ENCODE results near the gene GUCD1.

Gene GUCD1

DNA sequence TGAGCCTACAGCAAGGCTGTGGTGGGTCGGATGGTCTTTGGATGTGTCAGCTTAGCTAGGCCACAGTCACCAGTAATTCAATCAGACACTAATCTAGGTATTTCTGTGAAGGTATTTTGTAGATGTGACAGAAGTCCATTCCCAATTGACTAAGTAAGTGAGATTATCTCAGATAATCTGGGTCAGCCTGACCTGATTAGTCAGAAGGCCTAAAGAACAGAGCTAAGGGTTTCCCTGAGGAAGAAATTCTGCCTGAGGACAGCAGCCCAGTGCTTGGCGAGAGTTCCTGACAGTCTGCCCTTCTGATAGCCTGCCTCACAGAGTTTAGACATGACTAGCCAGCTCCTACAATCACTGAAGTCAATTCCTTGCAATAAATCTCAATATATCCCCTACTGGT is 28.7 kb downstream of the GUCD1 start:
- no peaks in the 10 kb centered on the region for H3K27me3 ChIP-seq (ENCODE audit: control insufficient read depth, insufficient read depth, low read length)
- peaks cover 5% of the 10 kb centered on the region for H3K4me1 ChIP-seq (ENCODE audit: control insufficient read depth, insufficient read depth, low read length)
- H3K9ac ChIP-seq (ENCODE audit: low read length), result no peak overlapping the region
- no peak overlapping the region for H3K27ac ChIP-seq (ENCODE audit: low read depth, low read length)
- no peaks in the 10 kb centered on the region for H3K36me3 ChIP-seq (ENCODE audit: control insufficient read depth, insufficient read depth, low read length)
- no peak overlapping the region for H3K4me3 ChIP-seq (ENCODE audit: low read length)

GRCh38 chr22:24525416-24526037 is 29.4 kb downstream of the GUCD1 start:
- Histone ChIP-seq H3K9ac (ENCODE audit: low read length) (no peak overlapping the region), H3K36me3 (ENCODE audit: control insufficient read depth, insufficient read depth, low read length) (no peaks in the 10 kb centered on the region), H3K27ac (ENCODE audit: low read depth, low read length) (no peak overlapping the region), H3K4me1 (ENCODE audit: control insufficient read depth, insufficient read depth, low read length) (peaks cover 5% of the 10 kb centered on the region), H3K4me3 (ENCODE audit: low read length) (no peak overlapping the region), H3K27me3 (ENCODE audit: control insufficient read depth, insufficient read depth, low read length) (no peaks in the 10 kb centered on the region)

- no peak overlapping the region for H3K9ac ChIP-seq (ENCODE audit: low read length)
- peaks cover 5% of the 10 kb centered on the region for H3K4me1 ChIP-seq (ENCODE audit: control insufficient read depth, insufficient read depth, low read length)
- H3K27me3 ChIP-seq (ENCODE audit: control insufficient read depth, insufficient read depth, low read length), result no peaks in the 10 kb centered on the region
- H3K4me3 ChIP-seq (ENCODE audit: low read length), result no peak overlapping the region
- no peaks in the 10 kb centered on the region for H3K36me3 ChIP-seq (ENCODE audit: control insufficient read depth, insufficient read depth, low read length)
- H3K27ac ChIP-seq (ENCODE audit: low read depth, low read length), result no peak overlapping the region
These were observed 31.1 kb downstream of the GUCD1 start for GRCh38 chr22:24523873-24524272.

GRCh38 chr22:24521791-24522245 is 33.1 kb downstream of the GUCD1 start:
- H3K4me3 ChIP-seq (ENCODE audit: low read length), result no peak overlapping the region
- no peak overlapping the region for H3K27ac ChIP-seq (ENCODE audit: low read depth, low read length)
- H3K4me1 ChIP-seq (ENCODE audit: control insufficient read depth, insufficient read depth, low read length), result peaks cover 5% of the 10 kb centered on the region
- H3K36me3 ChIP-seq (ENCODE audit: control insufficient read depth, insufficient read depth, low read length), result no peaks in the 10 kb centered on the region
- H3K9ac ChIP-seq (ENCODE audit: low read length), result no peak overlapping the region
- H3K27me3 ChIP-seq (ENCODE audit: control insufficient read depth, insufficient read depth, low read length), result no peaks in the 10 kb centered on the region

DNA sequence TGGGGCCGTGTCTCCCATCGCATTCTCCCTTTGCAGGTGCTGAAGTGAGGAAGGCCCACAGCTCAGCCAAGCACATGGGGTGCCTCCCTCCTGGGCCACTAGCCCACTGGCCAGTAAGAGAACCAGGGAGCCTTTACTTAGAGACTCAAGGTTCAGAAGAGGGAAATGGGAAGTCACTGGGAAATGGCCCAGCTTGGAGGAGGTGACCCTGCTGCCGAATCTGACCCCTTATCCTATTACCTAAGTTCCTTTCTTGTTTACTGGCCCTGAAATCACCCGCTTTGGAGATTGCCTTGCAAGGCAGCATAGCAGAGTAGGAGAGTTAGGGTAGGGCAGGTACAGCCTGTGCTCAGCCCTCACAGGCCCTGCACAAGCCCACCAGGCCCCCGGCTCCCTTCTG is 35.4 kb downstream of the GUCD1 start:
- Histone ChIP-seq H3K4me3 (ENCODE audit: low read length) (no peak overlapping the region), H3K36me3 (ENCODE audit: control insufficient read depth, insufficient read depth, low read length) (no peaks in the 10 kb centered on the region), H3K4me1 (ENCODE audit: control insufficient read depth, insufficient read depth, low read length) (peaks cover 2% of the 10 kb centered on the region), H3K9ac (ENCODE audit: low read length) (no peak overlapping the region), H3K27me3 (ENCODE audit: control insufficient read depth, insufficient read depth, low read length) (no peaks in the 10 kb centered on the region), H3K27ac (ENCODE audit: low read depth, low read length) (no peak overlapping the region)

- Histone ChIP-seq H3K27ac (ENCODE audit: low read depth, low read length) (no peak overlapping the region), H3K27me3 (ENCODE audit: control insufficient read depth, insufficient read depth, low read length) (no peaks in the 10 kb centered on the region), H3K4me3 (ENCODE audit: low read length) (no peak overlapping the region), H3K4me1 (ENCODE audit: control insufficient read depth, insufficient read depth, low read length) (peaks cover 2% of the 10 kb centered on the region), H3K9ac (ENCODE audit: low read length) (no peak overlapping the region), H3K36me3 (ENCODE audit: control insufficient read depth, insufficient read depth, low read length) (no peaks in the 10 kb centered on the region)
These were observed 36.0 kb downstream of the GUCD1 start for GRCh38 chr22:24518771-24519485.

DNA sequence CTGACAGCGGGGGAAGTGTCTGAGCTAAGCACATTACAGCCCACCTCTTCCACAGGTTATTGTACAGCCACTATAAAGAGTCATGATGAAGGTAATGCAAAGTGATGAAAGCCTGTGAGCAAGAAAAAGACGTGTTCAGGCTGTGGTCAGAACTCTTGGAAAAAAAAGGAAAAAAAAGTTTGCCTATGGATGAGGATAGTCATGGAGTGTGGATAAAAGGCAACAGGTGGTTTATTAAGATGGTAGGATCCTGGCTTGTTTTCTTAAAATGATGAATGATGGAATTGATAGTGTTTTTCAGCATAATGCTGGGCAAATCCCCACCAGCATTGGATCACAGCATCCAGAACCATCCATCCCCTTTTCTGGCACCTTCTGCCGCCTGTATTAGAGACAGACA is 36.7 kb downstream of the GUCD1 start:
- H3K36me3 ChIP-seq (ENCODE audit: control insufficient read depth, insufficient read depth, low read length), result no peaks in the 10 kb centered on the region
- H3K4me3 ChIP-seq (ENCODE audit: low read length), result no peak overlapping the region
- H3K4me1 ChIP-seq (ENCODE audit: control insufficient read depth, insufficient read depth, low read length), result peaks cover 2% of the 10 kb centered on the region
- H3K27me3 ChIP-seq (ENCODE audit: control insufficient read depth, insufficient read depth, low read length), result no peaks in the 10 kb centered on the region
- H3K9ac ChIP-seq (ENCODE audit: low read length), result no peak overlapping the region
- no peak overlapping the region for H3K27ac ChIP-seq (ENCODE audit: low read depth, low read length)

GRCh38 chr22:24517446-24517845 is 37.5 kb downstream of the GUCD1 start:
- Histone ChIP-seq H3K27me3 (ENCODE audit: control insufficient read depth, insufficient read depth, low read length) (no peaks in the 10 kb centered on the region), H3K4me1 (ENCODE audit: control insufficient read depth, insufficient read depth, low read length) (peaks cover 2% of the 10 kb centered on the region), H3K9ac (ENCODE audit: low read length) (no peak overlapping the region), H3K27ac (ENCODE audit: low read depth, low read length) (no peak overlapping the region), H3K36me3 (ENCODE audit: control insufficient read depth, insufficient read depth, low read length) (no peaks in the 10 kb centered on the region), H3K4me3 (ENCODE audit: low read length) (no peak overlapping the region)

- peaks cover 2% of the 10 kb centered on the region for H3K4me1 ChIP-seq (ENCODE audit: control insufficient read depth, insufficient read depth, low read length)
- no peak overlapping the region for H3K27ac ChIP-seq (ENCODE audit: low read depth, low read length)
- H3K36me3 ChIP-seq (ENCODE audit: control insufficient read depth, insufficient read depth, low read length), result no peaks in the 10 kb centered on the region
- no peak overlapping the region for H3K9ac ChIP-seq (ENCODE audit: low read length)
- H3K27me3 ChIP-seq (ENCODE audit: control insufficient read depth, insufficient read depth, low read length), result no peaks in the 10 kb centered on the region
- H3K4me3 ChIP-seq (ENCODE audit: low read length), result no peak overlapping the region
These were observed 38.6 kb downstream of the GUCD1 start for GRCh38 chr22:24516301-24516737.

GRCh38 chr22:24515027-24515338 is 40.0 kb downstream of the GUCD1 start:
- H3K9ac ChIP-seq (ENCODE audit: low read length), result no peak overlapping the region
- H3K27ac ChIP-seq (ENCODE audit: low read depth, low read length), result no peak overlapping the region
- no peaks in the 10 kb centered on the region for H3K27me3 ChIP-seq (ENCODE audit: control insufficient read depth, insufficient read depth, low read length)
- no peaks in the 10 kb centered on the region for H3K36me3 ChIP-seq (ENCODE audit: control insufficient read depth, insufficient read depth, low read length)
- peaks cover 2% of the 10 kb centered on the region for H3K4me1 ChIP-seq (ENCODE audit: control insufficient read depth, insufficient read depth, low read length)
- H3K4me3 ChIP-seq (ENCODE audit: low read length), result no peak overlapping the region

GRCh38 chr22:24514241-24515026 is 40.5 kb downstream of the GUCD1 start:
- H3K9ac ChIP-seq (ENCODE audit: low read length), result no peak overlapping the region
- no peaks in the 10 kb centered on the region for H3K36me3 ChIP-seq (ENCODE audit: control insufficient read depth, insufficient read depth, low read length)
- no peak overlapping the region for H3K27ac ChIP-seq (ENCODE audit: low read depth, low read length)
- no peak overlapping the region for H3K4me3 ChIP-seq (ENCODE audit: low read length)
- H3K4me1 ChIP-seq (ENCODE audit: control insufficient read depth, insufficient read depth, low read length), result peaks cover 2% of the 10 kb centered on the region
- no peaks in the 10 kb centered on the region for H3K27me3 ChIP-seq (ENCODE audit: control insufficient read depth, insufficient read depth, low read length)

- H3K27me3 ChIP-seq (ENCODE audit: control insufficient read depth, insufficient read depth, low read length), result no peaks in the 10 kb centered on the region
- peaks cover 2% of the 10 kb centered on the region for H3K4me1 ChIP-seq (ENCODE audit: control insufficient read depth, insufficient read depth, low read length)
- no peak overlapping the region for H3K4me3 ChIP-seq (ENCODE audit: low read length)
- no peaks in the 10 kb centered on the region for H3K36me3 ChIP-seq (ENCODE audit: control insufficient read depth, insufficient read depth, low read length)
- H3K27ac ChIP-seq (ENCODE audit: low read depth, low read length), result no peak overlapping the region
- H3K9ac ChIP-seq (ENCODE audit: low read length), result no peak overlapping the region
These were observed 41.3 kb downstream of the GUCD1 start for GRCh38 chr22:24513378-24514240.

Data from rectal smooth muscle tissue (tissue), 1 donor.